ENCODE results near the gene AGAP3. TPM values are rescaled to one million over a fixed set of nuclear protein-coding genes. Genes with fewer than 3 reads are reported as not detected.
A peak's percentile ranks its signal among the peaks of the same experiment; 100 is the strongest.

Gene AGAP3
- polyA plus RNA-seq, 1 donor (not counting 4 experiments of a cell fraction or from before 2014, with no cell fraction given): 64.3 TPM

GRCh38 chr7:151056666-151057505 is 29.4 kb upstream of the AGAP3 start:
- Histone ChIP-seq H3K4me1 (ENCODE audit: control insufficient read depth, extremely low read depth, insufficient read depth, low read length) (peaks cover 30% of the 10 kb centered on the region), H3K27me3 (ENCODE audit: control insufficient read depth, extremely low read depth, insufficient read depth, low read length) (no peaks in the 10 kb centered on the region), H3K79me2 (ENCODE audit: control insufficient read depth, insufficient read depth, low read length) (peaks cover 22% of the 10 kb centered on the region), H3K9me3 (ENCODE audit: control insufficient read depth, low read depth, low read length) (no peaks in the 10 kb centered on the region), H3K9ac (ENCODE audit: control insufficient read depth, extremely low read depth, insufficient read depth, low read length) (peak overlapping the region; percentile 65), H2AFZ (ENCODE audit: control insufficient read depth, low read length) (peak overlapping the region; percentile 86), H3K27ac (ENCODE audit: control insufficient read depth, insufficient read depth, low read length) (no peak overlapping the region), H3K36me3 (ENCODE audit: control insufficient read depth in 2 of 2, extremely low read depth in 1 of 2, insufficient read depth in 2 of 2, low read length in 2 of 2) (peaks cover 3 to 7% of the 10 kb centered on the region in 2 experiments), H3K4me3 (ENCODE audit: control insufficient read depth in 2 of 3, extremely low read depth in 1 of 3, insufficient read depth in 2 of 3, low read depth in 1 of 3, low read length in 3 of 3) (peak overlapping the region; percentile 47 to 90 (median 87)), H4K20me1 (ENCODE audit: control insufficient read depth, extremely low read depth, insufficient read depth, low read length) (no peaks in the 10 kb centered on the region), H3K9me1 (ENCODE audit: control insufficient read depth, extremely low read depth, insufficient read depth, low read length) (no peaks in the 10 kb centered on the region), H3K4me2 (ENCODE audit: control insufficient read depth, extremely low read depth, insufficient read depth, low read depth, low read length) (peak overlapping the region; percentile 99)
- dilution Hi-C loops (cut with MboI; ENCODE audit: extremely low pct_ligation_motif_present, low sequenced_read_pairs): no loop called here
- FAIRE-seq (no peak), DNase-seq (ENCODE audit: low read depth, low spot score) (no peak)
- no peak for TF ChIP-seq CTCF (optimal IDR thresholded peaks at IDR 0.05 in 1 of 3, IDR thresholded peaks at IDR 0.05 in 1 of 3, conservative IDR thresholded peaks at IDR 0.05 in 1 of 3; ENCODE audit: extremely low read depth in 1 of 3, insufficient read depth in 2 of 3, low read length in 3 of 3)
- TF ChIP-seq EZH2 (IDR thresholded peaks at IDR 0.05; ENCODE audit: low read length): no peak

- H3K9me3 ChIP-seq (ENCODE audit: control insufficient read depth, low read depth, low read length): no peaks in the 10 kb centered on the region
- no peaks in the 10 kb centered on the region for H4K20me1 ChIP-seq (ENCODE audit: control insufficient read depth, extremely low read depth, insufficient read depth, low read length)
- no peaks in the 10 kb centered on the region for H3K27me3 ChIP-seq (ENCODE audit: control insufficient read depth, extremely low read depth, insufficient read depth, low read length)
- H3K27ac ChIP-seq (ENCODE audit: control insufficient read depth, insufficient read depth, low read length): peak within 1 kb of the TSS; percentile 95
- H3K4me2 ChIP-seq (ENCODE audit: control insufficient read depth, extremely low read depth, insufficient read depth, low read depth, low read length): peak within 1 kb of the TSS; percentile 99
- peaks cover 27% of the 10 kb centered on the region for H3K79me2 ChIP-seq (ENCODE audit: control insufficient read depth, insufficient read depth, low read length)
- peak within 1 kb of the TSS; percentile 77 for H3K9ac ChIP-seq (ENCODE audit: control insufficient read depth, extremely low read depth, insufficient read depth, low read length)
- DNase-seq (ENCODE audit: low read depth, low spot score): no peak
- peak within 1 kb of the TSS; percentile 47 to 90 (median 87) for H3K4me3 ChIP-seq (ENCODE audit: control insufficient read depth in 2 of 3, extremely low read depth in 1 of 3, insufficient read depth in 2 of 3, low read depth in 1 of 3, low read length in 3 of 3)
- no peak for TF ChIP-seq EZH2 (IDR thresholded peaks at IDR 0.05; ENCODE audit: low read length)
- no peak for TF ChIP-seq CTCF (optimal IDR thresholded peaks at IDR 0.05 in 1 of 3, IDR thresholded peaks at IDR 0.05 in 1 of 3, conservative IDR thresholded peaks at IDR 0.05 in 1 of 3; ENCODE audit: extremely low read depth in 1 of 3, insufficient read depth in 2 of 3, low read length in 3 of 3)
- H2AFZ ChIP-seq (ENCODE audit: control insufficient read depth, low read length): peak within 1 kb of the TSS; percentile 86
- peaks cover 6 to 7% of the 10 kb centered on the region in 2 experiments for H3K36me3 ChIP-seq (ENCODE audit: control insufficient read depth in 2 of 2, extremely low read depth in 1 of 2, insufficient read depth in 2 of 2, low read length in 2 of 2)
- peaks cover 4% of the 10 kb centered on the region for H3K9me1 ChIP-seq (ENCODE audit: control insufficient read depth, extremely low read depth, insufficient read depth, low read length)
- H3K4me1 ChIP-seq (ENCODE audit: control insufficient read depth, extremely low read depth, insufficient read depth, low read length): peaks cover 37% of the 10 kb centered on the region
- FAIRE-seq: no peak
- dilution Hi-C loops (cut with MboI; ENCODE audit: extremely low pct_ligation_motif_present, low sequenced_read_pairs): no loop called here
These were observed 28.7 kb upstream of the AGAP3 start, which contains the start of gene CDK5 for GRCh38 chr7:151057506-151057988. TSS of gene CDK5 (minus strand) at chr7:151057897. CDS start at chr7:151057848, 49 bp downstream.
